ENCODE results near the gene LRRC3. TPM values are rescaled to one million over a fixed set of nuclear protein-coding genes. Genes with fewer than 3 reads are reported as not detected.

LRRC3 gene
- total RNA-seq, 1 donor from 2014 or later: 2.5 TPM

DNA sequence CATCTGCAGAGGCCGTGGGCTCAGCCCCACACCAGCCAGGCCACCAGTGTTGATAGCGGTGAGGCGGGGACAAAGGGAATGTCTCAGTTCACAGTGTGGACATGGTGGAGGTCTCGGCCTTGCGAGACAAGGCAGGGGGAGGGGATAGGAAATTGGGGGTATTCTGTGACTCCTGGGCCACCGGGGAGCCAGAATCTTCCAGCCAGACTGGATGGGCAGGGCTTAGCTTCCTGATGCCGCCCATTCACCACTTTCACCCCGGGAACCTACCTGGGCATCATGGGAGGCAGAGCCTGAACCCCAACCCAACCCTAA lies 5.1 kb downstream of the LRRC3 start:
- H3K9ac ChIP-seq: no peak overlapping the region
- TF ChIP-seq EZH2 (IDR thresholded peaks at IDR 0.05) (no peak), EZH2phosphoT487 (IDR thresholded peaks at IDR 0.05) (no peak)
- TF ChIP-seq, protein P1, sequence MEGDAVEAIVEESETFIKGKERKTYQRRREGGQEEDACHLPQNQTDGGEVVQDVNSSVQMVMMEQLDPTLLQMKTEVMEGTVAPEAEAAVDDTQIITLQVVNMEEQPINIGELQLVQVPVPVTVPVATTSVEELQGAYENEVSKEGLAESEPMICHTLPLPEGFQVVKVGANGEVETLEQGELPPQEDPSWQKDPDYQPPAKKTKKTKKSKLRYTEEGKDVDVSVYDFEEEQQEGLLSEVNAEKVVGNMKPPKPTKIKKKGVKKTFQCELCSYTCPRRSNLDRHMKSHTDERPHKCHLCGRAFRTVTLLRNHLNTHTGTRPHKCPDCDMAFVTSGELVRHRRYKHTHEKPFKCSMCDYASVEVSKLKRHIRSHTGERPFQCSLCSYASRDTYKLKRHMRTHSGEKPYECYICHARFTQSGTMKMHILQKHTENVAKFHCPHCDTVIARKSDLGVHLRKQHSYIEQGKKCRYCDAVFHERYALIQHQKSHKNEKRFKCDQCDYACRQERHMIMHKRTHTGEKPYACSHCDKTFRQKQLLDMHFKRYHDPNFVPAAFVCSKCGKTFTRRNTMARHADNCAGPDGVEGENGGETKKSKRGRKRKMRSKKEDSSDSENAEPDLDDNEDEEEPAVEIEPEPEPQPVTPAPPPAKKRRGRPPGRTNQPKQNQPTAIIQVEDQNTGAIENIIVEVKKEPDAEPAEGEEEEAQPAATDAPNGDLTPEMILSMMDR (IDR thresholded peaks at IDR 0.05): no peak
- no peaks in the 10 kb centered on the region for H4K20me1 ChIP-seq (ENCODE audit: low read depth)
- Mint-ChIP-seq H3K4me3 (no peak overlapping the region), H3K27me3 (ENCODE audit: insufficient read depth, low read depth) (peaks cover 4% of the 10 kb centered on the region), H3K9me3 (no peaks in the 10 kb centered on the region), H3K4me1 (peaks cover 11% of the 10 kb centered on the region), H3K36me3 (no peaks in the 10 kb centered on the region), H3K27ac (no peak overlapping the region)
- no peak overlapping the region for H3K4me2 ChIP-seq
- no peaks in the 10 kb centered on the region for H3F3A ChIP-seq (ENCODE audit: low read depth)
- peaks cover 10% of the 10 kb centered on the region for H3K27me3 ChIP-seq
- H3K4me1 ChIP-seq: no peaks in the 10 kb centered on the region
- no peak overlapping the region for H3K4me3 ChIP-seq
- H3K27ac ChIP-seq: no peak overlapping the region
- no peaks in the 10 kb centered on the region for H3K36me3 ChIP-seq
- DNase-seq (ENCODE audit: low spot score): no peak
- no peaks in the 10 kb centered on the region for H3K79me2 ChIP-seq (ENCODE audit: low read depth)
- H3K9me3 ChIP-seq (ENCODE audit: low read depth): no peaks in the 10 kb centered on the region
- H2AFZ ChIP-seq (replicated peaks): no peak overlapping the region

DNA sequence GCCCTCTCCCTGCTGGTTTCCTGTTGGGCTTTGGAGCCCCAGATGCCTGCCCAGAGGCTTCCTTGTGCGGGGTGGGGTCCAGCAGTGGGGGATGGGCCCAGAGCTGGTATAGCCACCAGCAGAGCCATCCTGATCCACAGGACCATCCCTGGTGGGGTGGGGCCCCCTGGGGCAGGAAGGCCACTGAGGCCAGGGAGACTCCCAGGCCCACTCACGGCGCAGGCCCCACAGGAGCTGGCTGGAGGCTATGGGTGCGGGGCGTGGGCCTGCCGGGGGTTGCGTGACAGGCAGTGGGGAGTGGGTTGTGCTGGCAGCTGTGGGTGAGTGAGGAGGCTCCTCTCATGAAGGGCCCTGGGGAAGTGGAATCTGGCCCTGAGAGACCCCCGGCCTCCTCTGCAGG lies 5.7 kb downstream of the LRRC3 start:
- no peaks in the 10 kb centered on the region for H3K4me1 ChIP-seq
- no peaks in the 10 kb centered on the region for H3K79me2 ChIP-seq (ENCODE audit: low read depth)
- H3F3A ChIP-seq (ENCODE audit: low read depth): no peaks in the 10 kb centered on the region
- H4K20me1 ChIP-seq (ENCODE audit: low read depth): no peaks in the 10 kb centered on the region
- H3K9ac ChIP-seq: no peak overlapping the region
- no peaks in the 10 kb centered on the region for H3K9me3 Mint-ChIP-seq
- H3K4me3 Mint-ChIP-seq: peak overlapping the region; percentile 38
- no peak overlapping the region for H3K4me3 ChIP-seq
- no peak for DNase-seq (ENCODE audit: low spot score)
- H3K9me3 ChIP-seq (ENCODE audit: low read depth): no peaks in the 10 kb centered on the region
- no peak overlapping the region for H2AFZ ChIP-seq (replicated peaks)
- H3K36me3 ChIP-seq: no peaks in the 10 kb centered on the region
- TF ChIP-seq EZH2 (IDR thresholded peaks at IDR 0.05) (no peak), EZH2phosphoT487 (IDR thresholded peaks at IDR 0.05) (no peak)
- TF ChIP-seq, protein P1 (IDR thresholded peaks at IDR 0.05): no peak
- H3K27me3 ChIP-seq: peaks cover 5% of the 10 kb centered on the region
- H3K36me3 Mint-ChIP-seq: no peaks in the 10 kb centered on the region
- no peak overlapping the region for H3K4me2 ChIP-seq
- no peak overlapping the region for H3K27ac ChIP-seq
- peaks cover 4% of the 10 kb centered on the region for H3K27me3 Mint-ChIP-seq (ENCODE audit: insufficient read depth, low read depth)
- peaks cover 11% of the 10 kb centered on the region for H3K4me1 Mint-ChIP-seq
- no peak overlapping the region for H3K27ac Mint-ChIP-seq

DNA sequence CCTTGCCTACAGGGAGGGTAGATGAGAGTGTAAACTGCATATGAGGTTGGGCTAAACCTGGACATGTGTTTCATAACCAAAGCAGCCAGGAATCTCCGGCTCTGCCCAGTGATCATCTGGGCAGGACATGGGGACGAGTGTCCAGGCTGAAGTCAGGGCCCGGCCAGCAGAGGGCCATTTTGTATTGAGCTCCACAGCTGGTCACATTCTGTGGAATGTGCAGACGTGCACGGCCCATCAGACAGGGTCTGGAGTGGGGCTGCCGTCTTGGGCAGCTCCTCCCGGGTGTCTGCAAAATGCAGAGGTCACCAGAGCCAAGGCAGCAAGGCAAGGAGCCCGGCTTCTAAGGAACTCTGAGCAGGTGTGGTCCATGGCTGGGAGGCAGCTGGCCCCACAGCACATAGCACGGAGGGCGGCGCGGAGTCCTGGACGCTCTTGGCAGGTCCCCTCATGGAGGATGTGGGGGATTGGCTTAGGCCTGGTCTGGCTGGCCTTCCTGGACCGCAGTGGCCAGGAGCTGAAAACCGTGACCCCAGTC lies 6.2 kb downstream of the LRRC3 start:
- H3K4me3 ChIP-seq: no peak overlapping the region
- no peaks in the 10 kb centered on the region for H3K9me3 ChIP-seq (ENCODE audit: low read depth)
- TF ChIP-seq, protein P1 (IDR thresholded peaks at IDR 0.05): peak; percentile 42
- TF ChIP-seq EZH2phosphoT487 (IDR thresholded peaks at IDR 0.05): no peak
- Mint-ChIP-seq H3K27ac (no peak overlapping the region), H3K4me3 (no peak overlapping the region), H3K4me1 (peaks cover 11% of the 10 kb centered on the region), H3K9me3 (no peaks in the 10 kb centered on the region), H3K27me3 (ENCODE audit: insufficient read depth, low read depth) (peaks cover 4% of the 10 kb centered on the region), H3K36me3 (no peaks in the 10 kb centered on the region)
- H3K36me3 ChIP-seq: no peaks in the 10 kb centered on the region
- no peak overlapping the region for H3K27ac ChIP-seq
- H3K4me1 ChIP-seq: no peaks in the 10 kb centered on the region
- DNase-seq (ENCODE audit: low spot score): peak; percentile 40
- no peaks in the 10 kb centered on the region for H3K79me2 ChIP-seq (ENCODE audit: low read depth)
- no peak overlapping the region for H2AFZ ChIP-seq (replicated peaks)
- no peaks in the 10 kb centered on the region for H3K27me3 ChIP-seq
- no peak overlapping the region for H3K9ac ChIP-seq
- H3K4me2 ChIP-seq: no peak overlapping the region
- no peaks in the 10 kb centered on the region for H4K20me1 ChIP-seq (ENCODE audit: low read depth)
- H3F3A ChIP-seq (ENCODE audit: low read depth): no peaks in the 10 kb centered on the region

All from neural progenitor cell (in vitro differentiated cells).